Left lung (tissue), 10 donors: ENCODE results near the gene OVCH1. TPM values are rescaled to one million over a fixed set of nuclear protein-coding genes. Genes with fewer than 3 reads are reported as not detected.

Experiments
- ATAC-seq: fragments of 200-7000 bp; cut with Tn5 transposase; one replicate; pipeline ENCODE4 v1.9.1; 2020; ENCODE audit warnings: moderate library complexity
- DNase-seq, 4 donors: peaks; one replicate each; pipeline ENCODE4 v3.0.0-alpha.2; 2013 to 2020
- H3K27ac ChIP-seq, 2 donors: fragments of 200-600 bp; sonication (generic) in 1 of 2; one replicate each; pipeline versions ENCODE4 v1.5.0 to v1.8.0; 2020 to 2021
- H3K27me3 ChIP-seq, 2 donors: fragments of 200-600 bp; sonication (generic) in 1 of 2; one replicate each; pipeline versions ENCODE4 v1.5.0 to v1.8.0; 2020 to 2021
- H3K36me3 ChIP-seq, 2 donors: fragments of 200-600 bp; sonication (generic) in 1 of 2; one replicate each; pipeline versions ENCODE4 v1.5.0 to v1.8.0; 2020 to 2021
- H3K4me1 ChIP-seq, 2 donors: fragments of 200-600 bp; one replicate each; pipeline ENCODE4 v1.8.0; 2021
- H3K4me3 ChIP-seq, 2 donors: fragments of 200-600 bp; sonication (generic) in 1 of 2; one replicate each; pipeline versions ENCODE4 v1.5.0 to v1.8.0; 2020 to 2021; ENCODE audit warnings: mild to moderate bottlenecking in 1 of 2
- H3K9me3 ChIP-seq, 2 donors: fragments of 200-600 bp; sonication (generic) in 1 of 2; one replicate each; pipeline versions ENCODE4 v1.5.0 to v1.8.0; 2020 to 2021
- intact Hi-C, 2 donors: fragments of 100-400 bp; cut with DNase I; formaldehyde crosslinking; loops; one replicate each; pipeline versions ENCODE4 v1.11.2 to v1.14.2; 2022
- polyA plus RNA-seq, 6 donors: library from polyadenylated mRNA; unstranded; fragments of 120-200 nt; gene quantifications; one replicate each; pipeline ENCODE4 v1.2.1, GENCODE V29; 2013; ENCODE audit not compliant: insufficient read length in 6 of 6
- total RNA-seq, 2 donors: library from RNA; stranded (reverse); fragmentation: NEBNext Ultra II Directional; extraction: Animal tissue kit (Norgen Biotek cat#: 25700); gene quantifications; one replicate each; pipeline ENCODE4 v1.2.1, GENCODE V29; 2021
- TF ChIP-seq, protein P1 (sequence below), 2 donors: fragments of 200-600 bp; sonication (generic) in 1 of 2; IDR thresholded peaks; one replicate each; pipeline versions ENCODE4 v1.5.0 to v1.8.0; 2021; ENCODE audit warnings: antibody characterized with exemption in 2 of 2
- donor health status: DM: no; HTN: yes; CAD: no.
- donor health status: DM: no; HTN: no; CAD: no.

OVCH1 gene
- total and polyA plus RNA-seq, 8 donors, result 0.04 to 0.89 (median 0.20) TPM; not detected in 5

DNA sequence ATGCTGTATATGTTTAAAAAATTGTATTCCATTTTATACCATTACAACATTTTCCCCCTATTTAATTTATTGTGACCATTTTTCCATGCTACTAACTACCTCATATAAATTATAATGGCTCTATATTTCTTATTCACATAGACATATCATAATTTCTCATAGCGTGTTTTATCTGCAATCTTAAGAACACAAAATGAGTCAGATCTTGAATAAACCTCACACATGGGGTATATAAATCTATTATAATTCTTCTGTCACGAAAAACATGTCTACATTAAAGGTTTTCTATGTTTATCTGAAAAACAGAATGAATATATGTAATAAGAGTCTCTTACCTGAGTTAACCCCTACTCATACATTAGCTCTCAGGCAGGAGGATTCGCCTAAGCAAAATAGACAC, 66.0 kb downstream of the OVCH1 start:
- Histone ChIP-seq H3K4me1 (peaks cover 0 to 28% of the 10 kb centered on the region in 2 donors), H3K27ac (no peak overlapping the region), H3K36me3 (no peaks in the 10 kb centered on the region), H3K4me3 (no peak overlapping the region), H3K27me3 (no peaks in the 10 kb centered on the region), H3K9me3 (peaks cover 0 to under 1% of the 10 kb centered on the region in 2 donors)
- no peak for ATAC-seq
- no peak for DNase-seq
- TF ChIP-seq, protein P1, sequence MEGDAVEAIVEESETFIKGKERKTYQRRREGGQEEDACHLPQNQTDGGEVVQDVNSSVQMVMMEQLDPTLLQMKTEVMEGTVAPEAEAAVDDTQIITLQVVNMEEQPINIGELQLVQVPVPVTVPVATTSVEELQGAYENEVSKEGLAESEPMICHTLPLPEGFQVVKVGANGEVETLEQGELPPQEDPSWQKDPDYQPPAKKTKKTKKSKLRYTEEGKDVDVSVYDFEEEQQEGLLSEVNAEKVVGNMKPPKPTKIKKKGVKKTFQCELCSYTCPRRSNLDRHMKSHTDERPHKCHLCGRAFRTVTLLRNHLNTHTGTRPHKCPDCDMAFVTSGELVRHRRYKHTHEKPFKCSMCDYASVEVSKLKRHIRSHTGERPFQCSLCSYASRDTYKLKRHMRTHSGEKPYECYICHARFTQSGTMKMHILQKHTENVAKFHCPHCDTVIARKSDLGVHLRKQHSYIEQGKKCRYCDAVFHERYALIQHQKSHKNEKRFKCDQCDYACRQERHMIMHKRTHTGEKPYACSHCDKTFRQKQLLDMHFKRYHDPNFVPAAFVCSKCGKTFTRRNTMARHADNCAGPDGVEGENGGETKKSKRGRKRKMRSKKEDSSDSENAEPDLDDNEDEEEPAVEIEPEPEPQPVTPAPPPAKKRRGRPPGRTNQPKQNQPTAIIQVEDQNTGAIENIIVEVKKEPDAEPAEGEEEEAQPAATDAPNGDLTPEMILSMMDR (IDR thresholded peaks at IDR 0.05), result no peak
- intact Hi-C loops, result no loop called here

DNA sequence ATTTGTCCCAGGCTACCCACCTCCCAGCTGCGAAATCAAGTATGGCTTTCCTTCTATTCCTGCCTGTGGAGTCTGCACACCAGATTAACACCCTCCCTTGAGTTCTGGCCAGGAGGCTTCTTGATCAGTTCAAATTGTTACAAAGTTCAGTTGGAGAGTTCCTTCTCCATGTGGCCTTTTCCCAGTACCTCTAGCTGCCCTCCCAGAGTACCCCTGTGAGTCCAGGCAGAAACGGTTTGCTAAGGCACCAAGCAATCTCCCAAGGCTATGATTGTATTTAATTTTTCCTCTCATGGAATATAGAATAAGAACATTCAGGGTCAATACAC, 66.8 kb downstream of the OVCH1 start:
- TF ChIP-seq, protein P1 (IDR thresholded peaks at IDR 0.05), result no peak
- intact Hi-C loops, result no loop called here
- no peak for ATAC-seq

DNA sequence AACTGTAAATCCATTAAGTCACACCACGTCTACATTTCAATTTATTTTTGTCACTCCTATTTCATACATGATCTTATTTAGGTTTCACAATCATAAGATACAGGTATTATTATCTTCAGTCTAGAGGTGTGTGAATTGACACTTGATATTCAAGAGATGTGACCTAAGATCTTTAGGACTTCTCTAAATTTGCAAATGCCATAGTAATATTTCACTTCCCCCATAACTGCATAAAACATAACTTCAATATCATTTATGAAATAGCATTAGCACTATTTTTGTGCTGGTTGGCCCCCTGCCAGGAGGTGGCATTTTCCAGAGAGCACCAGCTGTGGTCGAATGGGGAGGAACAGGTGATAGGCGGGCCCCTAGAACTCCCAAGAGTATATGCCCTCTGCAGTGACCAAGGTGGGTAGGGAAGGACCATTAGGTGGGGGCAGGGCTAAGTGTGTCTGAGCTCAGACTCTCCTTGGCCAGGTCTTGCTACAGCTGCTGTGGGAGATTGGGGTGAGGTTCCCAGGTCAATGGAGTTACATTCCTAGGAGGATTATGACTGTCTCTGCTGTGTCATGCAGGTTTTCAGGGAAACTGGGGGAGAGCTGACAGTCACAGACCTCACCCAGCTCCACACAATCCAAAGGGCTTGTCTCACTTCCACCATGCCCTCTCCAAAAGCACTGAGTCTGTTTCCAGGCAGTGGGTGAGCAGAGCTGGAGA, 67.3 kb downstream of the OVCH1 start:
- intact Hi-C loops, result no loop called here
- ATAC-seq (no peak), DNase-seq (peak in 1 of 4 donors; percentile 36)
- no peak overlapping the region for H3K4me3 ChIP-seq
- peaks cover 0 to 23% of the 10 kb centered on the region in 2 donors for H3K4me1 ChIP-seq
- H3K9me3 ChIP-seq, result no peaks in the 10 kb centered on the region
- no peaks in the 10 kb centered on the region for H3K36me3 ChIP-seq
- TF ChIP-seq, protein P1 (IDR thresholded peaks at IDR 0.05), result no peak
- H3K27ac ChIP-seq, result no peak overlapping the region
- no peaks in the 10 kb centered on the region for H3K27me3 ChIP-seq

More for the DNA sequence above, 66.8 kb downstream of the OVCH1 start:
- peaks cover 0 to 25% of the 10 kb centered on the region in 2 donors for H3K4me1 ChIP-seq
- no peak overlapping the region for H3K27ac ChIP-seq
- no peak overlapping the region for H3K4me3 ChIP-seq
- no peaks in the 10 kb centered on the region for H3K36me3 ChIP-seq
- no peaks in the 10 kb centered on the region for H3K27me3 ChIP-seq
- no peak for DNase-seq
- no peaks in the 10 kb centered on the region for H3K9me3 ChIP-seq

DNA sequence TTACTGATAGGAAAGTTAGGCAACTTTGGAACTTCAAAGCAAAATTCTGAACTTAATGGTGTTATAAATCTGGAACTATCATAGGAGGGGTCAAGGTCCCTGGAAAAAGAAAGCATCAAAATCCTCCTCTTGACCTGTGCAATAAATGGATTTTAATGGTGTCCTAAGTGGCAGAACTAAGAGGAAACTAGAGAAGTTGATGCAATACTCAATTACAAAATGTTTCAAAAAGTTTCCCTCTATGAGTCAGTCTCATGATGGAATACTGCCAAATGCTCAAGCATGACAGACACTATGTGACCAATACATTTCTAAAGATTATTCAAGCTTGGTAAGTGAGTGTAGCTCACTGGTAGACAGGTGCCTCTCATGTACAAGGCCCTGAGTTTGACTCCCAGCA, 68.9 kb downstream of the OVCH1 start:
- Histone ChIP-seq H3K36me3 (no peaks in the 10 kb centered on the region), H3K9me3 (no peaks in the 10 kb centered on the region), H3K27me3 (no peaks in the 10 kb centered on the region), H3K4me1 (peaks cover 0 to 23% of the 10 kb centered on the region in 2 donors), H3K4me3 (no peak overlapping the region), H3K27ac (peak overlapping the region in 1 of 2 donors; percentile 78)
- peak; percentile 88 for ATAC-seq
- DNase-seq, result no peak
- intact Hi-C loops, result no loop called here
- TF ChIP-seq, protein P1 (IDR thresholded peaks at IDR 0.05), result no peak

DNA sequence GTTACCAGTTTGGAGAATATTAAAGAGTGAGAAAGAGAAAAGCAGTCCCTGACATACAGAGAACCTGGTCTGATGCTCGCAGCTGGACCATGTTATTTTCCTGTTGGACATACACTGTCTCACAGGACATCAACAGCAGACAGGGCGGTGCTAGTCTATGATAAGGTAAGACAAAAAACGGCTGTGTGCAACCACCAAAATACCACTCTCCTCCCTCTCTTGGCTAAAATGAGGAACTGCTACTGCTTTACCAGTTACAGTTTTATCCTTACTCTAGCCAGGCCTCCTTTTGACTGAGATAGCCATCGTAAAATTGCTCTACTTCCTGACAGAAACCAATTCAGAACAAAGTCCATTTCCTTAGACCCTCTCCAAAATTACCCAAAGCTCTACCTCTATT, 69.5 kb downstream of the OVCH1 start:
- intact Hi-C loops, result no loop called here
- Histone ChIP-seq H3K4me3 (no peak overlapping the region), H3K4me1 (peaks cover 0 to 23% of the 10 kb centered on the region in 2 donors), H3K27me3 (no peaks in the 10 kb centered on the region), H3K9me3 (no peaks in the 10 kb centered on the region), H3K27ac (peak overlapping the region in 1 of 2 donors; percentile 78), H3K36me3 (no peaks in the 10 kb centered on the region)
- ATAC-seq (peak; percentile 62), DNase-seq (no peak)
- TF ChIP-seq, protein P1 (IDR thresholded peaks at IDR 0.05), result peak in 1 of 2 donors; percentile 10
